Activated T-helper 2 cell treated with anti-CD3 and anti-CD28 coated beads, Interferon-gamma antibody, Interleukin-2, Interleukin-4, amounts not matched to agents 10 μg/mL and 5 μg/mL and 100 μg/mL, durations not matched to agents 14 hours and 24 hours and 36 hours (primary cell): ENCODE data around the gene FLT3. TPM values are rescaled to one million over a fixed set of nuclear protein-coding genes. Genes with fewer than 3 reads are reported as not detected.
"Not testable (repeated sequence)": the region's sequence is repeated elsewhere in the genome, so short reads cannot be mapped to it uniquely, and the experiment has no call there.

Source experiments
- DNase-seq: peaks from one replicate; pipeline ENCODE4 v3.0.0; 2021; ENCODE audit warnings: low spot score
- H3K27ac Mint-ChIP-seq: one replicate; pipeline ENCODE4 v1.8.0; 2021; ENCODE audit warnings: mixed read lengths
- H3K27me3 Mint-ChIP-seq: one replicate; pipeline ENCODE4 v1.8.0; 2021; ENCODE audit warnings: low read depth, mixed read lengths
- H3K36me3 Mint-ChIP-seq: one replicate; pipeline ENCODE4 v1.8.0; 2021; ENCODE audit warnings: low read depth, mixed read lengths
- H3K4me1 Mint-ChIP-seq: one replicate; pipeline ENCODE4 v1.8.0; 2021; ENCODE audit warnings: low read depth, mixed read lengths
- H3K4me3 Mint-ChIP-seq: one replicate; pipeline ENCODE4 v1.8.0; 2021; ENCODE audit warnings: low read depth, mild to moderate bottlenecking, moderate library complexity, mixed read lengths
- H3K9me3 Mint-ChIP-seq: one replicate; pipeline ENCODE4 v1.8.0; 2021; ENCODE audit warnings: mixed read lengths
- intact Hi-C: fragments of 100-400 bp; cut with micrococcal nuclease; formaldehyde crosslinking; loops from one replicate; pipeline ENCODE4 v1.15.1; 2023
- total RNA-seq: library from RNA; stranded (reverse); gene quantifications from 2 replicates; pipeline ENCODE4 v1.2.3, GENCODE V29; 2022

Gene FLT3
- total RNA-seq, 1 donor from 2014 or later: not detected

DNA sequence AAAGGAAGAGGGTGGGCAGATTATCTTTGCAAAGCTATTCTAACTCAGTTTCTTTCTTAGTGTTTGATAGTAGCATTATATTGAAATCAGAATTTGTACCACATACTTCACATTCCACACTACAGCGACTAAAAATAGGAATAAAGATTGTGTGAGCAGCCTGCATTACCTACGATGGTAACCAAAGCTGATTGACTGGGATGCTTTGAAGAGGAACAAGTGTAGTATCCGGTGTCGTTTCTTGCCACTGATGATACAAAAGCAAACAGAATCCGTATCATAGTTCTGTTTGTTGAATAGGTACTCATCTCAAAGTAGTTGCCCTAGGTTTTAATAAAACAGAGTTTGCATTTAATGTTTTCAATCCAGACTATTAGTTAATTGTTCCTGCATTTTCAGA, 51.2 kb downstream of the FLT3 start:
- H3K36me3 Mint-ChIP-seq: no peaks in the 10 kb centered on the region

DNA sequence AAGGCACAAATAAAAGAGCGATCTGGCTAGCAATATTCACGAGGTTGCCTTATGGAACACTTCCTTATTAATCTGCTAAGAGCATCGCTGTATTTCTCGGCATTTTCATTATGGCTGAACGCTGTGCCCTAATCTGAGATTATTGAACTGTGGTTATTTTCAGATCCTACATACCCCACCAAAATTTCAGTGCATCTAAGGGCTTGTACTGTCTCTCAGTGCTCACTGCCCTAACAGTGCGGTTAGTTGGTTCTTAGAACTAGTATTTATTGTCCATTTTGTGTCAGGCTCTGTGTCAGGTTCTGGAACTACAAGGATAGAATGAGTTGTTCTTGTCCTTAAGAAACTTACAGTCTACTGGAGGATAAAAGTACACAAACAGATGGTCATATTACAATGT, 51.6 kb downstream of the FLT3 start:
- Mint-ChIP-seq H3K4me3 (no peak overlapping the region), H3K27me3 (peaks cover 9% of the 10 kb centered on the region), H3K9me3 (no peaks in the 10 kb centered on the region), H3K4me1 (peaks cover 7% of the 10 kb centered on the region), H3K27ac (no peak overlapping the region), H3K36me3 (no peaks in the 10 kb centered on the region)
- no peak for DNase-seq
- intact Hi-C loops: no loop called here

More for the DNA sequence above, 51.2 kb downstream of the FLT3 start:
- Mint-ChIP-seq H3K9me3 (no peaks in the 10 kb centered on the region), H3K27ac (no peak overlapping the region), H3K4me3 (no peak overlapping the region), H3K27me3 (peaks cover 11% of the 10 kb centered on the region), H3K4me1 (peaks cover 7% of the 10 kb centered on the region)
- intact Hi-C loops: no loop called here
- no peak for DNase-seq

DNA sequence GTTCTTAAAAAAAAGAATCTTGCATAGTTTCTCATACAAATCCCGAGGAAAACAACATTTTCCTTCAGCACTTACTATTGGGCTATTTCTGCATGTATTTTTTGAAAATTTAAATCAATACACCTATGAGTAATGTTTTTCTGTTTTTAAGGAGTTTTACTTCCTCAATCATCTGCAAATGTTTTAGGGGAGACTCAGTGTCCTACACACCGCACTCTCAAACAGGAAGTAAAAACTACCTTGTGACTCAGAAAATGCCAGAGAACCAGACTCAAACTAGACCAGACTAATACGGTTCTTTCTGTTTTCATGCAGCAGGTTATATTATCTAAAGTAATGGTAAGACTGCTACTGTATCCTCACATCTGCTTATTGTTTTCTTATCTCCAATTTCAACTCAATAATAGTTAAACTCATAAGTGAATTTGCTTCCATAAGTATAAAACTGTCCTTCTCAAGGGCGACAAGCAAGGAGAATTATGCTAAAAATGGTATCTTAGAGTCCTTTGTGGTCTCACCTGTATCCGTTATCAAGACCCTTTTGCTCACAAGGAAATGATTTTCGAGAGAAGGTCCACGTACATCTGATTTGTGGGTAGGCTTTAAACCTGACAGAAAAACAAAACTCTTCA, 52.5 kb downstream of the FLT3 start:
- H3K36me3 Mint-ChIP-seq: no peaks in the 10 kb centered on the region
- no peak overlapping the region for H3K27ac Mint-ChIP-seq
- intact Hi-C loops: no loop called here

DNA sequence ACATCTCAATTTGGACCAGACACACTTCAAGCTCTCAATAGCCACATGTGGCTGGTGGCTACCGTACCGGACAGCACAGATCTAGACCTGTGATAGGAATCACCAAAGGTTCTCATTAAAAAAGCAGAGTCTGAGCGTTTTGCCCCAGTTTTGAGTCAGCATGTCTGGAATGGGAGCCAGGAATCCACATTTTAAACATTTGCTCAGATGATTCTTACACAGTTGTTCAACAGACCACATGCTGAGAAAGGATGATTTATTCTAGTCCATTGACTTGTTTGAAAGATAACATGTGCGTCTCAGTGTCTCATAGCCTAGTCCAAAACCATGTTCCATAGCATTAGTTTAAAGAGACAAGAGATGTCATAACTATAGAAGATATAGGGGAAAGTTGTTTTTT, 53.4 kb downstream of the FLT3 start:
- H3K27me3 Mint-ChIP-seq: peaks cover 11% of the 10 kb centered on the region
- H3K36me3 Mint-ChIP-seq: no peaks in the 10 kb centered on the region
- no peaks in the 10 kb centered on the region for H3K9me3 Mint-ChIP-seq
- H3K27ac Mint-ChIP-seq: no peak overlapping the region
- no peak for DNase-seq
- peaks cover 7% of the 10 kb centered on the region for H3K4me1 Mint-ChIP-seq
- intact Hi-C loops: no loop called here
- H3K4me3 Mint-ChIP-seq: no peak overlapping the region

More for the DNA sequence above, 52.5 kb downstream of the FLT3 start:
- Mint-ChIP-seq H3K4me1 (peaks cover 7% of the 10 kb centered on the region), H3K27me3 (peaks cover 8% of the 10 kb centered on the region), H3K9me3 (no peaks in the 10 kb centered on the region), H3K4me3 (no peak overlapping the region)
- DNase-seq: no peak

DNA sequence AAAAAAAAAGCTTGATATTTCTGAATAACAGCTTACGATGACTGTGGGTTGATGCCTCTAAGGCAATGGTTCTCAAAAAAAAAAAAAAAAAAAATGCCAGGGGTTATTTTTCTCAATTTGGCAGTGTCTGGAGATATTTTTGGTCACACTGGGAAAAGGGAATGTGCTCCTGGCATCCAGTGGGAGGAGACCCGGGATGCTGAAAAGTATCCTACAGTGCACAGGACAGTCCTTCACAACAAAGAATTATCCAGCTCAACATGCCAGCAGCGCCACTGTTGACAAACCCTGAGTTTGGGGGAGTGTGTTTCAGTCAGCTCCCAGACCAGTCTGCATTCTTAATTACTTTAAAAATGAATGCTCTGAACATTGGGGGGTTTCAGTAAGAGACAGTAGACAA, 54.5 kb downstream of the FLT3 start:
- intact Hi-C loops: no loop called here
- H3K36me3 Mint-ChIP-seq: no peaks in the 10 kb centered on the region
- peaks cover 7% of the 10 kb centered on the region for H3K4me1 Mint-ChIP-seq
- H3K9me3 Mint-ChIP-seq: no peaks in the 10 kb centered on the region
- no peak overlapping the region for H3K4me3 Mint-ChIP-seq
- DNase-seq: no peak
- H3K27me3 Mint-ChIP-seq: peaks cover 12% of the 10 kb centered on the region
- H3K27ac Mint-ChIP-seq: no peak overlapping the region

DNA sequence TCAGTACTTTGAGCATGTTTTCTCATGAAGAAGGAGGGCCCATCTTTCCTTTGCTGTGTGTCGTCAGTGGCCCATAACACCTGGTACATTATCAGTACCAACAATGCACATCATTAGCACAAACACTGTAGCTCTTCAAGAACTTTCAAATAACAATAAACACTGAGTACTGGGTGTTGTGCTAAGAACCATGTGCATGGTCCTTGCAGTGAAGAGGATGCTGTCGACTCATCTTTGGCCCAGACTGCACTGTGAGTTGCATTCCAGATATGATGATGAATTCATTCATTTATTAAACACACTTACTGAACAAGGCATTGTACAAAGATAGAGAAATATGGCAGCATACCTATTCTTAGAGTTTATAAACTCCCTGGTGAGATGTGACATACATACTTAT, 55.8 kb downstream of the FLT3 start:
- H3K27me3 Mint-ChIP-seq: peaks cover 12% of the 10 kb centered on the region
- intact Hi-C loops: no loop called here
- no peaks in the 10 kb centered on the region for H3K9me3 Mint-ChIP-seq
- no peak overlapping the region for H3K27ac Mint-ChIP-seq
- H3K4me3 Mint-ChIP-seq: no peak overlapping the region
- H3K4me1 Mint-ChIP-seq: peaks cover 7% of the 10 kb centered on the region
- H3K36me3 Mint-ChIP-seq: no peaks in the 10 kb centered on the region
- no peak for DNase-seq

DNA sequence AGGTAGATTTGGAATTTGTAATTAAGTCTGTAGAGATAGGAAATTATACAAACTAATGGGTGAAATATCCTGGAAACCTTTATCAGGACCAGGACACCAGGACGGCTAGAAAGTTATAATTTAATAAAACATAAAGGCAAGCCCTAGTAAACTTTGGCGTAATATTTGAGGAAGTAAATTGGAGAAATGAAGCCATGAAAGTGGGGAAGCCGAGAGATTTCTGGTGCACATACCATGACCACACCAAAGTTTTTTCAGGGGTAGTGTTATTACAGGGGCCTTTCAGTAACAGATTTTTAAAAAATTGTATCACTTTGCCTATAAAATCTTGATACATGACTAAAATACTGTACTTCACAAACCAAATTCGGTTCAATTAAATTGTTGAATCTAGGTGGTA, 57.2 kb downstream of the FLT3 start:
- Mint-ChIP-seq H3K9me3 (no peaks in the 10 kb centered on the region), H3K27me3 (peaks cover 10% of the 10 kb centered on the region), H3K36me3 (no peaks in the 10 kb centered on the region), H3K4me3 (no peak overlapping the region), H3K27ac (no peak overlapping the region), H3K4me1 (peaks cover 6% of the 10 kb centered on the region)
- no peak for DNase-seq
- intact Hi-C loops: no loop called here

DNA sequence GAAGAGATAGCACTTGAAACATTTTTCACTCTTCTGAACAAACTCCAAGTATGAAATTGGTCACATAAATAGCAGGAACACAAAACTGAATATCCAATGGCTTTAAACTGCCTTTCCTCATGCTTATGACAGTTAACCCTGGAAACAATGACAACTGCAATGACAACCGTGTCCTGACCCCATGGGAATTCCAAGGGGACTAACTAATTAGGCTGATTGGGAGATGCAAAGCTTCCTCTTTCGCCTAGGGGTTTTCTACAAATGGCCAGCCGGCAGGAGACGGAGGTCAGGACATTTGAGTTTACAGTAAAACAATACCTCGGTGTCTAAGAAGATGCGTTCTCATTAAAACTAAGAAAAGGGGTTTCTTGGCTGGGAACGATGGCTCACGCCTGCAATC, 58.9 kb downstream of the FLT3 start:
- peaks cover 10% of the 10 kb centered on the region for H3K27me3 Mint-ChIP-seq
- intact Hi-C loops: no loop called here
- no peak overlapping the region for H3K27ac Mint-ChIP-seq
- no peak overlapping the region for H3K4me3 Mint-ChIP-seq
- no peaks in the 10 kb centered on the region for H3K4me1 Mint-ChIP-seq
- no peaks in the 10 kb centered on the region for H3K9me3 Mint-ChIP-seq
- no peaks in the 10 kb centered on the region for H3K36me3 Mint-ChIP-seq
- DNase-seq: no peak

DNA sequence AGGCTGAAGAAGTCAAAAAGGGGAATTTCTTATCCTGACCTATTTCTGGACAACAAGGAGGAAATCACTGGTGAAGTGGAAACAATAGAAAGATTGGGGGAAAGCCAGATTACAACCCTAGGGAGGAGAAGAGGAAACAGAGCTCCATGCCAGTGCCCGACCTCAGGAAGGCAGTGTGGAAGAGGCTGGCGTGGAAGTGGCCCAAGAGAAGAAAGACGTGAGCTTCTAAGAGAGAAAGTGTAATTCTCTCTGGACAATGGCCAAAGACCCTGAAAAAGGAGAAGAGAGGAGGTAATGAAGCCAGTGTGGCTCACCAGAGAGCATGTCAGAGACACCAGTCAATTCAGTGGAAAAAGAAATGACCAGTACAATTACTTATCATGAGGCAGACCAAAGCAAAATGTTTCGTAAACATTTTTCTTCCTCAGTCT, 59.3 kb downstream of the FLT3 start:
- H3K27me3 Mint-ChIP-seq: peaks cover 10% of the 10 kb centered on the region
- no peaks in the 10 kb centered on the region for H3K4me1 Mint-ChIP-seq
- no peak overlapping the region for H3K27ac Mint-ChIP-seq
- H3K36me3 Mint-ChIP-seq: no peaks in the 10 kb centered on the region
- no peak for DNase-seq
- H3K4me3 Mint-ChIP-seq: no peak overlapping the region
- no peaks in the 10 kb centered on the region for H3K9me3 Mint-ChIP-seq
- intact Hi-C loops: no loop called here

DNA sequence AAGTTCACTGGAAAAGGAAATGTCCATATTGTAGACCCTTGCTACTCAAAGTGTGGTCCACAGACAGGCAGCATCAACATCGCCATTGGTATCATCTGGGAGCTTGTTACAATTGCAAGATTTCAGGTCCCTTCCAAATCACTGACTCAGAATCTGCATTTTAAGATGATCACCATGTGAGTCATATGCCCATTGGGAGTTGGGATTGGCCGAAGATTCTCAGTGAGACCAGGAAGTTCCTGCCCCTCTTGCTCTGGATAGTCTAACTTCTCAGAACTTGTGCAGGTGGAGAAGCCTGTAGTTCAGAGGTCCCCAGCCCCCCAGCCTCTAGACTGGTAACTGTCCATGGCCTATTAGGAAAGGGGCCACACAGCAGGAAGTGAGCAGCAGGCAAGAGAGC, 63.0 kb downstream of the FLT3 start:
- no peak overlapping the region for H3K27ac Mint-ChIP-seq
- no peaks in the 10 kb centered on the region for H3K36me3 Mint-ChIP-seq
- H3K4me1 Mint-ChIP-seq: peaks cover 2% of the 10 kb centered on the region
- no peak for DNase-seq
- no peaks in the 10 kb centered on the region for H3K9me3 Mint-ChIP-seq
- peaks cover 9% of the 10 kb centered on the region for H3K27me3 Mint-ChIP-seq
- intact Hi-C loops: no loop called here
- no peak overlapping the region for H3K4me3 Mint-ChIP-seq

DNA sequence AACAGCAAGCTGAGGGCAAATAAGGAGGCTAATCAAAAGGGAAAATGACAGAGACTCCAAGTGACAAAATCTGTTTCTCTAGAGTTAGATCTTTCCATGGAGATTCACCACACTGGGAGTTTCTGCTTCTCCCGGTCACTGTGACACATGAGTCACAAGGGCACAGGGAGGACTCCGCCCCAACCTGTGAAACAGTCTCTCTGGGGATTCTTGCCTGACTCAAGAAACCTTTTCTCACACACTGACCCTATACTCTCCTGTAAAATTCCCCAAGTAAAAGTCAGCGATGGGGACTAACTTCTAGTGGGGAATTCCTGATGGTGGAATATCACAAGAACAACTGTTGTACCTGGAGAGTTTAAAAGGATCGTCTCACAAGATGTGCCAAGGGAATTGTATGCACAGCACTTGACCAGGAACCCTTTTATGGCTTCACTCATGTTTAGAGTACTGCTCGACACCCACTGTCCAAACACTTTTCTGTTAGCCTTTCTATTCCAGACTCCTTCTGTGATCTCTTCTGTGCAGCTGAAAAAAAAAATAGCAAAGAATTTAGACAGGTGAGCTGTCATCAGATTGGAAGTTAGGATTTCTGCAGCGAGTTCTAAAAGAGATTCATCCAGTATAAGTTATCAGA, 65.1 kb downstream of the FLT3 start:
- Mint-ChIP-seq H3K4me1 (peaks cover 2% of the 10 kb centered on the region), H3K27me3 (peaks cover 13% of the 10 kb centered on the region), H3K36me3 (no peaks in the 10 kb centered on the region), H3K27ac (no peak overlapping the region), H3K4me3 (no peak overlapping the region), H3K9me3 (no peaks in the 10 kb centered on the region)
- DNase-seq: no peak
- intact Hi-C loops: no loop called here

DNA sequence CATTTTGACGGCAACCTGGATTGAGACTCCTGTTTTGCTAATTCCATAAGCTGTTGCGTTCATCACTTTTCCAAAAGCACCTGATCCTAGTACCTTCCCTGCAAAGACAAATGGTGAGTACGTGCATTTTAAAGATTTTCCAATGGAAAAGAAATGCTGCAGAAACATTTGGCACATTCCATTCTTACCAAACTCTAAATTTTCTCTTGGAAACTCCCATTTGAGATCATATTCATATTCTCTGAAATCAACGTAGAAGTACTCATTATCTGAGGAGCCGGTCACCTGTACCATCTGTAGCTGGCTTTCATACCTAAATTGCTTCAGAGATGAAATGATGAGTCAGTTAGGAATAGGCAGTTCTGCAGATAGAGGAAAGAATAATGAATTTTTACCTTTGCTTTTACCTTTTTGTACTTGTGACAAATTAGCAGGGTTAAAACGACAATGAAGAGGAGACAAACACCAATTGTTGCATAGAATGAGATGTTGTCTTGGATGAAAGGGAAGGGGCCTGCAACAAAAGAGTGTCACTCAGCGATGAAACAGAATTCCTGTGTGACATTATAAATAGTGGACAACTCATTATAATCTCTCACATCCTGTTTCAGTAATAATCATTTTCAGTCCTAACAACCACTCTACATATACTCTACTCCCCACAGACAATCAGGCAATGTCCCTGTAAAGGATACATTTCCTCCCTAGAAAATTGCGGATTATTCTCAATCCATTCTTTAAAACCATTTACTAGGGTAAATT, 66.3 kb downstream of the FLT3 start:
- Mint-ChIP-seq H3K36me3 (no peaks in the 10 kb centered on the region), H3K4me3 (no peak overlapping the region), H3K27ac (no peak overlapping the region), H3K9me3 (no peaks in the 10 kb centered on the region), H3K4me1 (peaks cover 2% of the 10 kb centered on the region), H3K27me3 (peaks cover 8% of the 10 kb centered on the region)
- no peak for DNase-seq
- intact Hi-C loops: no loop called here

DNA sequence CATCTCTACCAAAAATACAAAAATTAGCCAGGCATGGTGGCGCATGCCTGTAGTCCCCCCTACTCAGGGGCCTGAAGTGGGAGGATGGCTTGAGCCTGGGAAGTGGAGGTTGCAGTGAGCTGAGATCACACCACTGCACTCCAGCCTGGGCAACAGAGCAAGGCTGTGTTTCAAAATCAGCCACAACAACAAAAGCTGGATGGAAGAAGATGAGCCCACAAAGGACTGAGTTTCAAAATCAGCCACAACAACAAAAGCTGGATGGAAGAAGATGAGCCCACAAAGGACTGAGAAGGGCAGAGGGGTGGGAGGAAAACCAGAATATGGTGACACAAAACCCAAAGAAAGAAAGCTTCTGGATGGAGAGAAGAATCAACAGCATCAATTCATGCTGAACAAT, 67.9 kb downstream of the FLT3 start:
- peaks cover 13% of the 10 kb centered on the region for H3K27me3 Mint-ChIP-seq
- H3K36me3 Mint-ChIP-seq, H3K4me1 Mint-ChIP-seq, H3K9me3 Mint-ChIP-seq, H3K4me3 Mint-ChIP-seq, H3K27ac Mint-ChIP-seq, DNase-seq, intact Hi-C loops: not testable (repeated sequence)
